ENCODE data around the gene SAPCD2.
A peak's percentile ranks its signal among the peaks of the same experiment; 100 is the strongest.

The SAPCD2 gene

DNA sequence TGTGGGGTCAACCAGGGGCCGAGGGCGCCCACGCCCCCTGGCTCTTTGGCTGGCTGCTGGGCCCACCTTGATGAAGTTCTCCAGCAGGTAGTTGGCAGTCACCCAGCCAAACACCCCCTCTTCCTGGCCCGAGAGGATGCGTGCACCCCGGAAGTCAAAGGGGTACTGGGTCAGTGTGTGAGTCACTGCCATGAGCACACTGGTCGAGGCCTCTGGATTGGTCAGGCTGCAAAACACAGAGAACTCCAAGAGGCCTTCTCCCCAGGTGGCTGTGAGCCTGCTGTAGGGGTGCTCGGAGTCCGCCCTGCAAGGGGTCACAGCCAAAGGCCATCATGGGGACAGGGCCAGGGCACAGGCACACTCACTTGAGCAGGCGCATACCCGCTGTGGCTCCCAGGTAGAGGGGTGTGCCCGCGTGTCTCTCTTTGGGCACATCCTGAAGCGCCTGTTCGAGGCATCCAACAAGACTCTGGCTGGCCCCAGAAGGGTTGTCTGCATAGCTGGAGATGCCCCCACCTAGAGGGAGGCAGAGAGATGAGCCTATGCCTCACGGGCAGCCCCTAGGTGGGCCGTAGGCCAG lies 19.1 kb downstream of the SAPCD2 start:
- no peaks in the 10 kb centered on the region for H3K79me2 ChIP-seq (ENCODE audit: insufficient read depth, low read length)
- no peaks in the 10 kb centered on the region for H3K9me2 ChIP-seq (ENCODE audit: low read depth, low read length)
- H2AFZ ChIP-seq (ENCODE audit: low read length) = no peak overlapping the region
- no peaks in the 10 kb centered on the region for H3K36me3 ChIP-seq (ENCODE audit: insufficient read depth, low read length)
- H3K9ac ChIP-seq (ENCODE audit: low read length) = no peak overlapping the region
- no peak overlapping the region for H3K4me3 ChIP-seq (ENCODE audit: low read depth, low read length, poor library complexity, severe bottlenecking)
- no peaks in the 10 kb centered on the region for H3K9me3 ChIP-seq (ENCODE audit: low read length)
- no peak overlapping the region for H3K4me2 ChIP-seq (ENCODE audit: low read length)
- TF ChIP-seq, protein P1, sequence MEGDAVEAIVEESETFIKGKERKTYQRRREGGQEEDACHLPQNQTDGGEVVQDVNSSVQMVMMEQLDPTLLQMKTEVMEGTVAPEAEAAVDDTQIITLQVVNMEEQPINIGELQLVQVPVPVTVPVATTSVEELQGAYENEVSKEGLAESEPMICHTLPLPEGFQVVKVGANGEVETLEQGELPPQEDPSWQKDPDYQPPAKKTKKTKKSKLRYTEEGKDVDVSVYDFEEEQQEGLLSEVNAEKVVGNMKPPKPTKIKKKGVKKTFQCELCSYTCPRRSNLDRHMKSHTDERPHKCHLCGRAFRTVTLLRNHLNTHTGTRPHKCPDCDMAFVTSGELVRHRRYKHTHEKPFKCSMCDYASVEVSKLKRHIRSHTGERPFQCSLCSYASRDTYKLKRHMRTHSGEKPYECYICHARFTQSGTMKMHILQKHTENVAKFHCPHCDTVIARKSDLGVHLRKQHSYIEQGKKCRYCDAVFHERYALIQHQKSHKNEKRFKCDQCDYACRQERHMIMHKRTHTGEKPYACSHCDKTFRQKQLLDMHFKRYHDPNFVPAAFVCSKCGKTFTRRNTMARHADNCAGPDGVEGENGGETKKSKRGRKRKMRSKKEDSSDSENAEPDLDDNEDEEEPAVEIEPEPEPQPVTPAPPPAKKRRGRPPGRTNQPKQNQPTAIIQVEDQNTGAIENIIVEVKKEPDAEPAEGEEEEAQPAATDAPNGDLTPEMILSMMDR (IDR thresholded peaks at IDR 0.05; ENCODE audit: low read length) = no peak
- H3F3A ChIP-seq (ENCODE audit: insufficient read depth, low read length) = no peaks in the 10 kb centered on the region
- peaks cover 7% of the 10 kb centered on the region for H3K4me1 ChIP-seq (ENCODE audit: insufficient read depth, low read length, severe bottlenecking)
- H4K20me1 ChIP-seq (ENCODE audit: insufficient read depth, low read length) = no peaks in the 10 kb centered on the region
- peaks cover 10% of the 10 kb centered on the region for H3K27me3 ChIP-seq (ENCODE audit: insufficient read depth, low read length)
- no peak overlapping the region for H3K27ac ChIP-seq (ENCODE audit: low read depth, low read length, poor library complexity, severe bottlenecking)

DNA sequence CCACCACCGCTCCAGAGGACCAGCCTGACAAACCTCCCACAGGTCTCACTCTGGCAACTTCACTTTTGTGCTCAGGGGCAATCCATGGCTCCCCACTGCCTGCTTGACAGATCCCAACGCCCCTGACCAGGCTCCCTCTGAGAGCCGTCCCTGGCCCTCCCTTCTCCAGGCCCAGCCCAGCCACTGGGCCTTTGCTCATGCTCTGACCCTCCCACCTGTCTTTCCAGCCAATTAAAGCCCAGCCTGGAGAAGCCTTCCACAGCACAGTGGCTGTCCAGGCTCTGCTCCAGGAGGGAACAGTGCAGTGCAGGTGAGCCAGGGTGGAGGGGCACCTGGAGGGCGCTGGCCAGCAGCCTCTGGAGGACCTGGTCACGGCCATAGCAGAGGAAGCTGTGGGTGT lies 19.8 kb downstream of the SAPCD2 start:
- H4K20me1 ChIP-seq (ENCODE audit: insufficient read depth, low read length) = no peaks in the 10 kb centered on the region

DNA sequence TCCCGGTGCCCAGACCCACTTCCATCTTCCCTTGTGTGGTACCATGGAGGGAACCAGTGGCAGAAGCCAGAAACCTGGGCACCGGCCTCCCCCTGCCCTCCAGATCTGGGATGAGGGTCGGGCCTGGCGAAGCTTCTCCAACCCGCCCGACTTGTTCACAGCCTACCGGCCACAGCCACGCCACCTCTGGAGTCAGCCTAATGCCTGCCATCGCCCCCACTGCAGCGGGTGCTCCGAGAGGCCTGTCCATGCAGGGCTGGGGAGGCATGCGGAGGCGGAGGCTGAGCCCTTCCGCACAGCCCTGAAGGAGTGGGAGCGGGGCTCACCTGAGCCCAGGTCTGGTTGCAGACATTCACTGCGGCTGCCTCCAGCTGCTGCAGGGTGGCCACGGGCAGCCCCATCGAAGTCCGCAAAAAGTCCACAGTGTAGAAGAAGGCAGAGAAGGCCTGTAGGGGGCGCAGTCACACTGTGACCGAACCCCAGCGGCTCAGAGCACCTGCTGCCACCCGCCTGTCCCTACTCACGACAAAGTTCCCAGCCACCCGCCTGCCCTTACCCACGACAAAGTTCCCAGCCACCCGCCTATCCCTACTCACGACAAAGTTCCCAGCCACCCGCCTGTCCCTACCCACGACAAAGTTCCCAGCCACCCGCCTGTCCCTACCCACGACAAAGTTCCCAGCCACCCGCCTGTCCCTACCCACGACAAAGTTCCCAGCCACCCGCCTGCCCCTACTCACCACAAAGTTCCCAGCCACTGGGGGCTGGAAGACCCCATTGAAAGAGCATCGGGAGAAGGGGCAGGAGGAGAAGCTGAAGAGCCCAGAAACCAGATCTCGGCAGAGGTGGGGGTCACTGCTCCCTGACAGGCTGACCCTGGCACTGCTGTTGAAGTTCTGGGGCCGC lies 20.6 kb downstream of the SAPCD2 start:
- Histone ChIP-seq H3K36me3 (ENCODE audit: insufficient read depth, low read length) (no peaks in the 10 kb centered on the region), H3F3A (ENCODE audit: insufficient read depth, low read length) (no peaks in the 10 kb centered on the region), H3K27me3 (ENCODE audit: insufficient read depth, low read length) (peaks cover 11% of the 10 kb centered on the region), H2AFZ (ENCODE audit: low read length) (no peak overlapping the region), H3K9ac (ENCODE audit: low read length) (no peak overlapping the region), H3K27ac (ENCODE audit: low read depth, low read length, poor library complexity, severe bottlenecking) (no peak overlapping the region), H3K4me2 (ENCODE audit: low read length) (no peak overlapping the region), H3K9me2 (ENCODE audit: low read depth, low read length) (no peaks in the 10 kb centered on the region), H4K20me1 (ENCODE audit: insufficient read depth, low read length) (no peaks in the 10 kb centered on the region), H3K79me2 (ENCODE audit: insufficient read depth, low read length) (no peaks in the 10 kb centered on the region), H3K4me1 (ENCODE audit: insufficient read depth, low read length, severe bottlenecking) (peaks cover 11% of the 10 kb centered on the region), H3K4me3 (ENCODE audit: low read depth, low read length, poor library complexity, severe bottlenecking) (no peak overlapping the region), H3K9me3 (ENCODE audit: low read length) (no peaks in the 10 kb centered on the region)
- TF ChIP-seq, protein P1 (IDR thresholded peaks at IDR 0.05; ENCODE audit: low read length) = peak; percentile 52; the same call in 1 of the 2 replicates
- TF ChIP-seq EZH2 (IDR thresholded peaks at IDR 0.05; ENCODE audit: borderline replicate concordance, low read length) = no peak

More for the DNA sequence above, 19.8 kb downstream of the SAPCD2 start:
- TF ChIP-seq, protein P1 (IDR thresholded peaks at IDR 0.05; ENCODE audit: low read length) = no peak
- no peaks in the 10 kb centered on the region for H3K9me3 ChIP-seq (ENCODE audit: low read length)
- no peak overlapping the region for H3K9ac ChIP-seq (ENCODE audit: low read length)
- no peak overlapping the region for H3K4me3 ChIP-seq (ENCODE audit: low read depth, low read length, poor library complexity, severe bottlenecking)
- no peak overlapping the region for H3K4me2 ChIP-seq (ENCODE audit: low read length)
- H2AFZ ChIP-seq (ENCODE audit: low read length) = no peak overlapping the region
- H3K27me3 ChIP-seq (ENCODE audit: insufficient read depth, low read length) = peaks cover 7% of the 10 kb centered on the region
- no peak overlapping the region for H3K27ac ChIP-seq (ENCODE audit: low read depth, low read length, poor library complexity, severe bottlenecking)
- no peaks in the 10 kb centered on the region for H3K9me2 ChIP-seq (ENCODE audit: low read depth, low read length)
- H3K4me1 ChIP-seq (ENCODE audit: insufficient read depth, low read length, severe bottlenecking) = peaks cover 11% of the 10 kb centered on the region
- no peaks in the 10 kb centered on the region for H3K36me3 ChIP-seq (ENCODE audit: insufficient read depth, low read length)
- H3F3A ChIP-seq (ENCODE audit: insufficient read depth, low read length) = no peaks in the 10 kb centered on the region
- no peaks in the 10 kb centered on the region for H3K79me2 ChIP-seq (ENCODE audit: insufficient read depth, low read length)
